ENCODE data around the gene EFNA2. TPM values are rescaled to one million over a fixed set of nuclear protein-coding genes. Genes with fewer than 3 reads are reported as not detected.
"Not testable (repeated sequence)": the region's sequence is repeated elsewhere in the genome, so short reads cannot be mapped to it uniquely, and the experiment has no call there.

The EFNA2 gene
- total RNA-seq, 3 donors from 2014 or later (not counting 1 experiment from before 2014, with no cell fraction given) = not detected

DNA sequence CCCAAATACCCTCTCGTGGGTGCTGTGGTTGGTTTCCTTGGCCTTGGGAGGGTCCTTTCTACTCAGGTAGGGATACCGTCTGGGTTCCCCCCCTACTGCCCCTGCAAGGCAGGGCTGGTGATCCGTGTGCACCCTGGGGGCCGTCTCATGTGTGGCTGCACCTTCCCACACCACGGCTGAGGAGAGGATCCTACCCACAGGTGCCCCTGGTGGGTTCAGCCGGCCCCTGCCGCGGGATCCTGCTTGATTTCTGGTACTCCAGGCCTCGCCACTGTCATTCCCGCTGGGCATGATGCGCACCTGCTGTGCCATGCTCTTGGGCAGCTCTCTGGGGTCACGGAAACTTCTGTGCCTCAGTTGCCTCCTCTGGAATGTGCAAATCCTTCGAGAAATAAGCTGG lies 30.8 kb downstream of the EFNA2 start:
- no peak overlapping the region for H3K27ac ChIP-seq (ENCODE audit: low read length)
- 65% methylated on average over 13 of the region's 13 CpGs for WGBS (ENCODE audit: insufficient coverage)
- Mint-ChIP-seq H3K27me3 (ENCODE audit: low read depth in 2 of 2) (peaks cover 8 to 16% of the 10 kb centered on the region in 2 donors), H3K9me3 (no peaks in the 10 kb centered on the region), H3K4me1 (no peaks in the 10 kb centered on the region), H3K36me3 (no peaks in the 10 kb centered on the region), H3K4me3 (no peak overlapping the region), H3K27ac (no peak overlapping the region)
- TF ChIP-seq CTCF (IDR thresholded peaks at IDR 0.05) = no peak
- H3K27me3 ChIP-seq (ENCODE audit: control insufficient read depth, insufficient read depth, low read length) = peaks cover 15% of the 10 kb centered on the region
- H3K4me1 ChIP-seq (ENCODE audit: control insufficient read depth, insufficient read depth, low read length) = peaks cover 4% of the 10 kb centered on the region
- H3K4me3 ChIP-seq (ENCODE audit: low read length) = no peak overlapping the region
- intact Hi-C loops (cut with micrococcal nuclease) = no loop called here
- H3K9me3 ChIP-seq (ENCODE audit: control insufficient read depth, insufficient read depth, low read length) = no peaks in the 10 kb centered on the region
- no peaks in the 10 kb centered on the region for H3K36me3 ChIP-seq (ENCODE audit: control insufficient read depth, insufficient read depth, low read length)
- ATAC-seq (no peak), DNase-seq (no peak)

DNA sequence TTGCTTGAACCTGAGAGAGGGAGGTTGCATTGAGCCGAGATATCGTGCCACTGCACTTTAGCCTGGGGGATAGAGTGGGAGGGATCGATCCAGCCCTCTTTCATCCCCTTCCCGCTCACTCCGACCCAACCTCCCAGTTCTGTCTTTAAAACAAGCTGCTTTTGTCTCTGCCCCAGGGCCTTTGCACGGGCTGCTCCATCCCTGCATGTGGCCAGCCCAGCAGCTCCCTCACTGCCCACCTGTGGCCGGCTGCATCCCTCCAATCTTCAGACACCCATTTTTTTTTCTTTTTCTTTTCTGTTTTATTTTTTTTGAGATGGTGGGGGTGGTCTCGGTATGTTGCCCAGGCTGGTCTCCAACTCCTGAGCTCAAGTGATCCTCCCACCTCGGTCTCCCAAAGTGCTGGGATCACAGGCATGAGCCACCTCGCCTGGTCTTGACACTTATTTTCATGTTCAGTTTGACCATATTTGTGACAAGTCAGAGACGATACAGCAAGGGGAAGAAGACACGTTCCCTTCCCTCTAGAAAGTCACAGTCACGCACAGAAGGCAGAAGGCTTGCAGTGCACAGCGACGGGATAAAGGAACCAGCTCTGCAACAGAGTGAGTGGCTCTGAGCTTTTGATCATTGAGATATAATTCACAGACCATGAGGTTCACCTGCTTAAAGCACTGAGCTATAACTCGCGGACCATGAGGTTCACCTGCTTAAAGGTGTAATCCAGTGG lies 31.8 kb downstream of the EFNA2 start:
- H3K4me3 Mint-ChIP-seq = no peak overlapping the region
- intact Hi-C loops (cut with micrococcal nuclease) = no loop called here
- ATAC-seq = no peak
- H3K9me3 Mint-ChIP-seq = no peaks in the 10 kb centered on the region
- H3K27ac Mint-ChIP-seq = no peak overlapping the region
- peaks cover 11 to 18% of the 10 kb centered on the region in 2 donors for H3K27me3 Mint-ChIP-seq (ENCODE audit: low read depth in 2 of 2)
- TF ChIP-seq CTCF (IDR thresholded peaks at IDR 0.05) = no peak
- no peaks in the 10 kb centered on the region for H3K36me3 ChIP-seq (ENCODE audit: control insufficient read depth, insufficient read depth, low read length)
- 66% methylated on average over 14 of the region's 17 CpGs for WGBS (ENCODE audit: insufficient coverage)
- H3K27me3 ChIP-seq (ENCODE audit: control insufficient read depth, insufficient read depth, low read length) = peaks cover 15% of the 10 kb centered on the region
- H3K4me3 ChIP-seq (ENCODE audit: low read length) = no peak overlapping the region
- no peaks in the 10 kb centered on the region for H3K9me3 ChIP-seq (ENCODE audit: control insufficient read depth, insufficient read depth, low read length)
- H3K4me1 Mint-ChIP-seq = no peaks in the 10 kb centered on the region
- no peaks in the 10 kb centered on the region for H3K36me3 Mint-ChIP-seq
- H3K27ac ChIP-seq (ENCODE audit: low read length) = no peak overlapping the region
- H3K4me1 ChIP-seq (ENCODE audit: control insufficient read depth, insufficient read depth, low read length) = peaks cover 4% of the 10 kb centered on the region
- no peak for DNase-seq

DNA sequence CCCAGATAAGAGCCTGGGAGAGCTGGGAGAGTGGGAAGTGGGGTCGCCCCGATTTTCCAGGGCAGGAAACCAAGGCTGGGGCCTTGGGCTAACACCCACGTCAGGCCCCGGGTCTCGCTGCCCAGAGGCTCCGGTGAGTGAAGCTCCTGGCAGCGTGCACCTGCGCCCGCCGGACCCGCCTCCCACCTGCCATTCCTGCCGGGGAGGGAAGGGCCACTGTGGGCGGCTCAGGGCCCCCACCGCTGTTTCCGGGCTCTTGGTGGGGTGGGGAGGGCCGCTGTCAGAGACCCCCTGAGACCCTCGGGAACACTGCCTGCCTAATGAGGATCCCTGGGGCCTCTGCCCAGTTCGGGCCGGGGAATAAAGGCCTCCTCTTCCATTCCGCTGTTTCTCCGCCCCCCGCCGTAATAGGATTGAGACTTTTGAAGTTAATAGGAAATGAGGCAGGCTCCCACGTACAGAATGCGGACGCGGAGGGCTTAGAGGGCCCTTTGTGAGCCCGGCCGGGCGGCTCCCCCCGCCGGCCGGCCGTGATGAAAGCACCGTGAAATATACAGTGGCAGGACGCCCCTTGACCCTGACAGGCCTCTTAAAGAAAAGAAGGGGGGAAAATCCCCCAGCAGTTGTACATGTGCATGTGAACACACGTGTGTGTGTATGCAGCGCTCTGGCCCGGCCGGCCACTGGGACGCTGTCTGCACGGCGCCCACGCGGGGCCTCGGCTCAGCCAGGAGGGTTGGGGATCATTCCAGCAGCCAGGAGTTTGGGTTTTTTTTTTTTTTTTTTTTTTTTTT lies 33.2 kb downstream of the EFNA2 start:
- Histone ChIP-seq H3K9me3 (ENCODE audit: control insufficient read depth, insufficient read depth, low read length) (no peaks in the 10 kb centered on the region), H3K4me1 (ENCODE audit: control insufficient read depth, insufficient read depth, low read length) (peaks cover 4% of the 10 kb centered on the region), H3K27me3 (ENCODE audit: control insufficient read depth, insufficient read depth, low read length) (peaks cover 15% of the 10 kb centered on the region), H3K4me3 (ENCODE audit: low read length) (no peak overlapping the region), H3K27ac (ENCODE audit: low read length) (no peak overlapping the region), H3K36me3 (ENCODE audit: control insufficient read depth, insufficient read depth, low read length) (no peaks in the 10 kb centered on the region)
- peaks cover 20 to 24% of the 10 kb centered on the region in 2 donors for H3K27me3 Mint-ChIP-seq (ENCODE audit: low read depth in 2 of 2)
- WGBS (ENCODE audit: insufficient coverage) = 61% methylated on average over 46 of the region's 46 CpGs
- no peak overlapping the region for H3K4me3 Mint-ChIP-seq
- H3K4me1 Mint-ChIP-seq = no peaks in the 10 kb centered on the region
- no peak for TF ChIP-seq CTCF (IDR thresholded peaks at IDR 0.05)
- ATAC-seq (no peak), DNase-seq (no peak)
- no peaks in the 10 kb centered on the region for H3K36me3 Mint-ChIP-seq
- intact Hi-C loops (cut with micrococcal nuclease) = no loop called here
- H3K27ac Mint-ChIP-seq = no peak overlapping the region
- no peaks in the 10 kb centered on the region for H3K9me3 Mint-ChIP-seq

- ATAC-seq; H3K4me3 Mint-ChIP-seq; intact Hi-C loops (cut with micrococcal nuclease); H3K27ac ChIP-seq (ENCODE audit: low read length); H3K4me1 Mint-ChIP-seq; H3K27ac Mint-ChIP-seq; H3K36me3 ChIP-seq (ENCODE audit: control insufficient read depth, insufficient read depth, low read length); H3K9me3 Mint-ChIP-seq; H3K36me3 Mint-ChIP-seq; H3K9me3 ChIP-seq (ENCODE audit: control insufficient read depth, insufficient read depth, low read length); DNase-seq; H3K4me3 ChIP-seq (ENCODE audit: low read length): not testable (repeated sequence)
- 92% methylated on average over 2 of the region's 3 CpGs for WGBS (ENCODE audit: insufficient coverage)
- peaks cover 28% of the 10 kb centered on the region for H3K27me3 ChIP-seq (ENCODE audit: control insufficient read depth, insufficient read depth, low read length)
- peaks cover 26 to 30% of the 10 kb centered on the region in 2 donors for H3K27me3 Mint-ChIP-seq (ENCODE audit: low read depth in 2 of 2)
- peaks cover 11% of the 10 kb centered on the region for H3K4me1 ChIP-seq (ENCODE audit: control insufficient read depth, insufficient read depth, low read length)
Measured at GRCh38 chr19:1320282-1320650, 34.6 kb downstream of the EFNA2 start.

All from natural killer cell (primary cell).